Eye (tissue), 1 donor: ENCODE data around the gene TRERF1.
A peak's percentile ranks its signal among the peaks of the same experiment; 100 is the strongest.

Experiments
- DNase-seq: peaks from one replicate; pipeline ENCODE4 v3.0.0-alpha.2; 2015

Gene TRERF1

GRCh38 chr6:42239736-42240375, 211.9 kb downstream of the TRERF1 start:
- no peak for DNase-seq

- DNase-seq, result peak; percentile 28
Measured at GRCh38 chr6:42239333-42239732, 212.4 kb downstream of the TRERF1 start.

DNA sequence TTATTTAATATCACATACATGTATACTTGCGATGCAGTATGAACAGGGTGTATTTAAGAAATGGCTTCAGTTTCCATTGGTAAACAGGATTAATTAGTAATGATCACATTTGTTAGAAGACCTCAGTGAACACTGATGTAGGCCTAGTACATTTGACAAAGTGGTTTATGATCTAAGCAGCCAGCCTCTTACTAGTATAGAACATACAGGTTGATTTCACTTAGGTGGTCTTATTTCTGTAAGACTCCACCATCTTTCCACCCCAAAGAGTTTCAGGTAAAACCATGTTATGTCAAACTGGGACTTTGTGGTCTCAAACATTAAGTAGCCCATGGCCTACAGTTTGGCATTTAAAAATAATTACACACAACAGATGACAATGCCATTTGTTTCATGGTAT, 213.9 kb downstream of the TRERF1 start:
- no peak for DNase-seq

DNA sequence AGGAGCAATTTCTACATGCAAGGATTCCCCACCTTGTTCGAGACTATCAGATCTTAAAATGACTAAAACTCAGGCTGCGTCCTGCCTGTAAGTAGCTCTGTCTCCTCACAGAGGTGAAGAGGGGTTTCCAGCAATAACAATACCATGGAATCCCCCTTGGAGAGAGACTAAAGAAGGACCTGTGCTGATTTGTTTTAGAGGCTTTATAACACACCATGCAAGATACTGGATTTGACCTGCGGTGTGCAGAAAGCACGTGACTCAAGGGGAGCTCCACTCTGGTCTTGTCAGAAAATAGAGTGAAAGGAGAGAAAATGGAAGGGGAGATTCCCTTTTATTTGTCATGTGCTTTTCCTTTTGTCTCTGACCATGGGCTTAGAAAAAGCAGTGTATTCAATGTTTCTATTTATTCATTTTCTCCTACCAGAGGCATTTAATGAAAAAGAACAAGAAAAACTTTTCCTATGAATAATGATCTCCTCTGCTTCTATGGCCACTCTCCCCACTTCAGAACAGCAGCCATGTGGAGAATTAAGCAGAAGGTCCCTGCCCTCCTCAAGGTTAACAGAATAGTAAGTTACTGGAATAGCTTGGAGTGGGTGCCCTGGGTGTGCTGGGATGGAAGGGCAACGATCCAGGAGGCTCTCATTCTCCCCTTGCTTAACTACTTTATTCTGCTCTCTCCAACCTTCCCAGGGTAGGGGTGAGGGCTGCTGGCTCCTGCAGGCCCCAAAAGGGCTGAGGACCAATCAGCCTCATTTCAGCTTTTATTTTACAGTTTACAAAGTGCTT, 214.8 kb downstream of the TRERF1 start:
- no peak for DNase-seq

GRCh38 chr6:42236030-42236429, 215.7 kb downstream of the TRERF1 start:
- no peak for DNase-seq

GRCh38 chr6:42232035-42232434, 219.7 kb downstream of the TRERF1 start:
- DNase-seq, result no peak

GRCh38 chr6:42230345-42231321, 221.1 kb downstream of the TRERF1 start:
- DNase-seq, result no peak

DNA sequence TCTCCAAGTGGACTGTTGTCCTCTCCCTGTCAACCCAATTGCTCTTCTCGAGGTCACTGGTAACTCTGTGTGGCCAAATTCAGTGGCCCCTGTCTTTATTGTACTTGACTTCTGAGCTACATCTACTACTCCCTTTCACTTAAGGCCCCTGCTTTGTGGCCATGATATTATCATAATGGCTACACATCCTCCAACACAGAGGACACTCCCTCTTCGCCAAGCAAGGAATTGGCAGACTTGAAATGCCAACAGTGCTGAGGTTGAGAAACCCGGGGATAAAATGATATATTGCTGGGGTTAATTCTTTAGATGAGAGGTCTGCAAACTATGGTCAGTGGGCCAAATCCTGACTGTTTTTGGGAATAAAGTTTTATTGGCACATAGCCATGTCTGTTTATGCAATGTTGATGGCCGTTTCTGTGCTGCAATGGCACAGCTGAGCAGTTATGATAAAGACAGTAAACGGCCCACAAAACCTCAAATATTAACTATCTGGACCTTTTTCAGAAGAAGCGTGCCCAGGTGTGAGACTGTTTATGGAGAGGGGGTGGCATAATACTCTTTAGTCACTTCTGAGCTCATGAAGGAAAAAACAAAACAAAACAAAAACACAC, 222.1 kb downstream of the TRERF1 start:
- no peak for DNase-seq

- DNase-seq, result no peak
Measured at GRCh38 chr6:42228305-42228704, 223.4 kb downstream of the TRERF1 start.

- DNase-seq, result no peak
Measured at GRCh38 chr6:42227173-42227850, 224.4 kb downstream of the TRERF1 start.

GRCh38 chr6:42226645-42227143, 225.0 kb downstream of the TRERF1 start:
- DNase-seq, result no peak

GRCh38 chr6:42226161-42226611, 225.5 kb downstream of the TRERF1 start:
- no peak for DNase-seq

DNA sequence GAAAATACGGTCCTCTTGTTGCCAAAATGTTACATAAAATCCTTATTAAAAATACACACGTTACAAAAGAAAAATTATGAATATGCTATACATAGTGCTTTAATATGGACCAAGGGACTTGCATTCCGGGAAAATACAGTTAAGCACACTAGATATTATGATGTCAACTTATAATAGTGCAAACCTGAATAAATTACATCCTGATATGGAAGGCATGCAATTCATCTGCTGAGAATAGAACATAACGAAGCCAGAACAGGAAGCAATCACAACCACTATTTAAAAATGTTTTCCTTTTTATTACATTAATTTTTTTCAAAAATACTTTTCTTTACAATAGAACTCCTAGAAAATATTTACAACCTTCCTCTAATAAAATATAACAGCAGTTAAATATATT, 226.3 kb downstream of the TRERF1 start:
- DNase-seq, result no peak

- no peak for DNase-seq
Measured at GRCh38 chr6:42225029-42225339, 226.7 kb downstream of the TRERF1 start.

DNA sequence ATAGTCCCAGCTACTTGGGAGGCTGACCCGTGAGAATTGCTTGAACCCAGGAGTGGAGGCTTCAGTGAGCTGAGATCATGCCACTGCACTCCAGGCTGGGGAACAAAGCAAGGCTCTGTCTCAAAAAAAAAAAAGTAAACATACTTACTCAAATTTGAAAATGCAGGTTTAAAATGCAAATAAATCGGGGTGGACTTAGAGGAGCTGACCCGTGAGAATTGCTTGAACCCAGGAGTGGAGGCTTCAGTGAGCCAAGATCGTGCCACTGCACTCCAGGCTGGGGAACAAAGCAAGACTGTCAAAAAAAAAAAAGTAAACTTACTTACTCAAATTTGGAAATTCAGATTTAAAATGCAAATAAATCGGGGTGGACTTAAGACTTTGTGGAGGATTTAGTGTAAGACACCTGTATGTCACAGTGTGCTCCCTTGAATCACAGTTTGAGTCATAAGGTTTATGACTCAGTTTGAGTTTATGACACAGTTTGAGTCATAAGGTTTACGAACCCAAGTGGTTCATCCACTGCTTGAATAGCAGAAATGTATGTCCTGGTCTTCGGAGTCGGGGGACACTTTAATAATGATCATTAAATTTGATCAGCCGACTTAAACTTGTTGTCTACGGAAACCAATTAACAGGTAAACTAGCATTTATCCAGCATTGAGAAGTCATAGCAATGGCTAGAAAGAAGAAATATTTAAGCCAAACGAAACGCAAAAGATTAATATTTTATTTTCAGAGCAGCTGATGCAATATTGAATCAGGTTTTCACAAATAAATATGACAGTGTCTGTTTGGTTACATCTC, 227.3 kb downstream of the TRERF1 start:
- DNase-seq, result no peak

GRCh38 chr6:42222448-42222847, 229.3 kb downstream of the TRERF1 start:
- no peak for DNase-seq

DNA sequence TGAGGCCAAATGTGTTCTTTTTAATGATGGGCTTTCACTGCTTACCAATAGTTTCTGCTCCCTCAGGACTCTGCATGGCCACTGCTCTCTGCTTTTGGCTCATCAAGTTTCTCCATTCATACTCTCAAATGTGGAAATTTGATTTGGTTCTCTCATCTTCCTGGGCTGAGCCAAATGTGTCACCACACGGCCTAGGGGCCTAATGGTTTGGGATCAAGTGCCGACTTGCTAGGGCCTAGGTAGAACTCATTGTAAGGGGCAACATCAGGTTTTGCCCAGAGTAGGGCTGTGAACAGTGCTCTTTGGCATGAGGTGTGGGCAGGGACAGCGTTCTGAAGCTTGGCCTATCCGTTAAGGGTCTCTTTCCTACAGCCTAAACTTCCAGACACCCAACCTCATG, 230.2 kb downstream of the TRERF1 start:
- no peak for DNase-seq

GRCh38 chr6:42220807-42221206, 230.9 kb downstream of the TRERF1 start:
- DNase-seq, result no peak

DNA sequence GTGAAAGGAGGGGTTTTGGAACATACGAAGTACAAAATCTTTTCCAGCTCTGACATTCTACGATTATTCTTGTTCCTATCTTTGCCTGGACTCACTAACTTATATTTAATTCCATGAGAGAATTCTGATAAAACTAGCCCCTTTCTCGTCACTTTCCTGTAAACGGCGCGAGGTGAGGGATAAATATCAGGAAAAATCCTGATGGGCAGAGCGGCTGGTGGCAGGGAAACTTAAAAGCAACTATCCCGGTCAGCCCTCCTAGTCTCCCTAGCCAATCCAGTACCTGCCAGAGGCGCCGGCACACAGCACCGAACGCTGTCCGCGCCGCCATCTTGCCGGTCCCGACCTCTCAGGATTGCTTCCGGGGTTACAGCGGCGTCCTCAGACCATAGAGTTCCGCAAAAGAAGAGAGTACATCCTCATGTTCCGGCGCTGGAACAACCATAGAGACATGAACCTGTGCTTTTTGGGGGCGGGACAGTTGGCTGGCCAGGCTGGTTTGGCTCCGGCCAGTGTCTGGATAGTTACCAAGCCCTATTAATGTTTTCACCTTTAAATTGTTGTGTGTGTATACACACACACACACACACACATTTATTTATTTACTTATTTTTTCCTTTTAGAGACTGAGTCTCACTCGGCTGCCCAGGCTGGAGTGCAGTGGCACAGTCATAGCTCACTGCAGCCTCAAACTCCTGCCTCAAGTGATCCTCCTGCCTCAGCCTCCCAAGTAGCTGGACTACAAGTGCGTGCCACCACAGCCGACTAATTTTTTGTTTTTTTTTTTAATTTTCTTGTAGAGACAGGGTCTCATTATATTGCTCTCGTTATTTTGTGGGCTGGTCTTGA, 234.0 kb downstream of the TRERF1 start, which contains the start of gene MRPS10:
MRPS10 (minus strand) TSS at position 343 of the 849 bp plus-strand sequence; CDS start at position 331, 12 bp downstream.
- peak; percentile 97 for DNase-seq

DNA sequence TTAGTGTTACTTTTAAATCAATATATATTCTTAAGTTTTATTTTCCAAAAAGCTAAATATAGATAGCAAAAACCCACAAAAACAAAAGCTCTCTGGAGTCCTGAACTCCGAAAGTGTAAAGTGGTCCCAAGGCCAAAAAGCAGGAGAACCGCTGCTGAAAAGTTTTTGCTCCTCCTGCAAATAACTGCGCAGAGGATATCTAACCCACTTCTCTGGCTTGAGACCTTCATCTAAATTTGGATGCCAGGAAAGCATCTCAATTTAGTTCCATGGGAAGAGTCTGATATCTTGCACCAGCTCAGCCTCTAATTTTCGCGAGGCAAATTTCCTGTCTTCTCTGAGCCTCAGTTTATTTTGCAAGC, 234.6 kb downstream of the TRERF1 start:
- DNase-seq, result no peak
